GM18502 (cell line): ENCODE data around the gene LPAR5.
"Not testable (repeated sequence)": the region's sequence is repeated elsewhere in the genome, so short reads cannot be mapped to it uniquely, and the experiment has no call there.

Experiments
- ATAC-seq: cut with Tn5 transposase; IDR thresholded peaks from one replicate; pipeline ENCODE4 v1.9.1; 2021; ENCODE audit warnings: mild to moderate bottlenecking; ENCODE audit not compliant: unreplicated experiment, poor library complexity

Gene LPAR5

GRCh38 chr12:6608592-6609281, 27.0 kb downstream of the LPAR5 start:
- ATAC-seq, result no peak

DNA sequence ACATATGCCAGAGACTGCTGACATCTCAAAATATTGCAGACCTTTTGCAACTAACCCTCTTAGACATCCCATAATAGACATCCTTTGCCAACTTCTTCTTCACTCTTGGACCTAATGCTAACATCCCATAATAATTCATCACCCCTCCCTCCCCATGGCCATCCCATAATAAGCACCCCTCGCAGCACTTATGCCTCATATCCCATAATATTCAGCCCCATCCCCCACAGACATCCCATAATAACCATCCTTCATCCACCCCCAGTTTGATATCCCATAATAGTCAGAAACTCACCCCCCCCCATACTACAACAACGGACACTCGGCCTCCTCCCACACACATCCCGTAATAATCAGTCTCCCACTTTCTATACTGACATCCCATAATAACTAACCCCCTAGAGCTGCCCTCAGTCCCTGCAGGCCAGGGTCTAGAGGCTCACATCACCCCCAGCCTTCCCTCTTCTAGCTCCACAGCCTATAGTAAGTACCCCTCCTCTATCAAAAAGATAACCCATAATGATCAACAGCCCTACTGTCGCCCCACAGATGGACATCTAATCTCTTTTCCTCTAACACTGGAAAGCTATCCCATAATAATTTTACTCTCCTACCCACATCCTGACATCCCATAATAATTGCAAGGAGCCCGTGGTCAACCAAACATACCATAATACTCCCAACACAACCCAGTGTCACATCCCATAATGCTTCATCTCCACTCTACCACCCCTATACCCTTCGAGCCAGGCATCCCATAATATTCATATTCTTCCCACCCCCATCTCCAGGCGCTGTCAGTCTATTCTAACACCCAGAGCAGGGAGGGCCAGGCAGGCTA, 27.8 kb downstream of the LPAR5 start:
- peak; percentile 42 for ATAC-seq

- no peak for ATAC-seq
These were observed 29.2 kb downstream of the LPAR5 start for GRCh38 chr12:6606331-6607131.

- ATAC-seq, result no peak
These were observed 30.1 kb downstream of the LPAR5 start for GRCh38 chr12:6605421-6606330.

DNA sequence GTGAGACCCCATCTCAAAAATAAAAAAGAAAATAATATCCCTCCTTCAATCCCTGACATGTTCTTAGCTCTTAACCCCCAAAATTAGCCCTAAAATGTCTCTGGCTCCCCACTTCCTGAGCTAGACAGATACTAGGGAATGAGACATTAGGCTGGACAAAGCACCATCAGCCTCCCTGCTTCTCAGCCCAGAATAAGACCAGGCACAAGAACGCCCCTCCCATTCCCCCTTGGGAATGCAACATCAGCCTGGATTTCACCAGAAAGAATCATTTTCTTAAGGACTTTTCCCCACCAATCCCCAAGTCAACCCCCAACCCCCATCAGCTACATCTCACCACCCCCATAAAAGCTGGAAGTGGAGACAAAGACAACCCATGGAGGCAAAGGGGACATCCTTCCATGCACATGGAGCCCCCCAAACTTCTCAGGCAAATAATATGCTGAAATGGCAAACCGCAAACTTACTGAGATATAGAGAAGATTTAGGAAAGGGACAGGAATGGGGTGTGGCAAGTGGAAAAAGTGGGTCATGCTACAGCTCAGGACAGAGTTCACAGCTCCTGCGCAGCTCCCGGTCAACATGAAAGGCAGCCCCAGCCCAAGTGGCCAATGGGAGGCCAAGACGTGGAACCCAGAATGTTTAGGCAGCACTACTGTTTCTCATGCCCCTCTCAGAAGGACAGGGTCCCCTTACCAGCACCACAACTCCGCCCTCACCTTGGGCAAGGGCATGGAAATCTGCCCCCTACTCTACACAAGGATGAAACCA, 31.3 kb downstream of the LPAR5 start:
- no peak for ATAC-seq

DNA sequence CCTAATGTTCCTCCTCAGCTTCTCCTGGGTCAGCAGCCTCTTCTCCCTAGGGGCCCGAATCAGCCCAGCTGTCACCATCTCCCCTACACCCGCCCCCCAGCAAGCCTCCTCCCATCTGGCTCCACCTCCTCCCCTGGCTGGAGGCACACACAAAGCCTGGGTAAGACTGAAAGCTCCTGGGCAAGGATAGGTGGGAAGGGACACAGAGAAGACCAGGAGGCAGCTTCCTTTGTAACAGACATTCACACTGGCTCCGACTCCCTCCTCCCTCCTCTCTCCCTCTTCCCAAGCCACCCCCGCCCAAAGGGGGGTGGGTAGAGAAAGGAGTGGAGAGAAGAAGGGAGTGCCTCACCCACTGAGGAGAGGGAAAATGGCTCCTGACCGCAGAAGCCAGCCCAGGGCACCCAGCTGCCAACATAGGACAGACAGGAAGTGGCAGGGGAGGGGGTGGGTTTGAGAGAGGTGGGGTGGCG, 32.6 kb downstream of the LPAR5 start:
- ATAC-seq, result no peak

- no peak for ATAC-seq
These were observed 33.2 kb downstream of the LPAR5 start for GRCh38 chr12:6602526-6602925.

DNA sequence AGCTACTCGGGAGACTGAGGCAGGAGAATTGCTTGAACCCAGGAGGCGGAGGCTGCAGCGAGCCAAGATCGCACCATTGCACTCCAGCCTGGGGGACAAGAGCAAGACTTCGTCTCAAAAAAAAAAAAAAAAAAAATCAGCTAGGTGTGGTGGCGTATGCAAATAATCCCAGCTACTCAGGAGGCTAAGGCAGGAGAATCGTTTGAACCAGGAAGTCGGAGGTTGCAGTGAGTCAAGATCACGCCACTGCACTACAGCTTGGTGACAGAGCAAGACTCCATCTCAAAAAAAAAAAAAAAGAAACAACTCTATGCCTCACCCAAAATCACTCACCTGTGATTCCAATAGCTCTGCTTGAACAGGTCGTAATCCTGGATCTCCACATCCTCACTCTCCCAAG, 40.1 kb downstream of the LPAR5 start:
- not testable (repeated sequence) for ATAC-seq

DNA sequence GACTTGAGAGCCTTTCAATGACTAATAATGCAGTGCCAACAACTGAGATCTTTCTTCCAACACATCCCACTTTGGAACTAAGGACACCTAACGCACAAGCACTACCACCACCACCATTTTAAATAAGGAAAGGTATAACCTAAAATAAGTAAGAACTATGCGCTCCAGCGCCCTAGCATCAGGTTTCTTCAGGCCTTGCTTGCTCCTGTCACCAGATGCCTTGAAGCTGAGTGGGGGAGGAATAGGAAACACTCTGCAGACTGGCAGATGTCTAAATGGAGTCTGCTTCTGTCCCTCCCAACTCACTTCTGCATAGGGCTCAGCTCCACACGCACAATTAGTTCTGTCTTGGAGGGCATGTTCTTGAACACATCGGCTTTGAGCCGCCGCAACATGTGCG, 43.7 kb downstream of the LPAR5 start:
- no peak for ATAC-seq

- ATAC-seq, result not testable (repeated sequence)
These were observed 49.2 kb downstream of the LPAR5 start for GRCh38 chr12:6586569-6586968.

DNA sequence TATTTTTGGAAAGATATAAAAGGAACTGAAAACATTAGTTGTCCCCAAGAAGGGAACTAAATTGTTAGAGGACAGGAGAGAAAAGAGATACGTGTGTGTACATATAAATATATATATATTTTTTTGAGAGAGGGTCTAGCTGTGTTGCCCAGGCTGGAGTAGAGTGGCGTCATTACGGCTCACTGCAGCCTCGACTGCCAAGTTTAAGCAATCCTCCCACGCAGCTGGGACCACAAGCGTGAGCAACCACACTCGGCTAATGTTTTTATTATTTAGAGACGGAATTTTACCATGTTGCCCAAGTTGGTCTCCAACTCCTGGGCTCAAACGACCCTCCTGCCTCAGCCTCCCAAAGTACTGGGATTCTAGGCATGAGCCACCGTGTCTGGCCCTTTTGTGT, 51.5 kb downstream of the LPAR5 start:
- no peak for ATAC-seq

- no peak for ATAC-seq
These were observed 52.8 kb downstream of the LPAR5 start for GRCh38 chr12:6582959-6583358.

- no peak for ATAC-seq
These were observed 53.6 kb downstream of the LPAR5 start for GRCh38 chr12:6582196-6582595.

DNA sequence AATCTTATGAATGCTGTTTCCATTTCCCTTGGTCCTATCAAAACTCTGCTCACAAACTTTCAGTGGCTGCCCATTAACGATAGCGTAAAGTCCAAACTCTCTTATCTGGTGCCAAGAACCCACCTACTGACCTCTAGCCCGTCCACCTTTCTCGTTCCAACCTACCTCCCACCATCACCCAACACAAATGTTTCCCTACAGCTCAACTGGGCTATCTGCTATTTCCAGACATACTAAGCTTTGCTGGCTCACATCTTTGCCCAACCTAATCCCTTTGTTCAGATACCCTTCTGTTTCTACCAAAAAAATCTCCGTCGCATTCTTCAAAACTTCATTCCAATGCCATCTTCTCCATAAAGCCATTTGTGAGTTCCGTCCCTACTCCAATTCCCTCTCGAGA, 60.1 kb downstream of the LPAR5 start:
- ATAC-seq, result no peak

DNA sequence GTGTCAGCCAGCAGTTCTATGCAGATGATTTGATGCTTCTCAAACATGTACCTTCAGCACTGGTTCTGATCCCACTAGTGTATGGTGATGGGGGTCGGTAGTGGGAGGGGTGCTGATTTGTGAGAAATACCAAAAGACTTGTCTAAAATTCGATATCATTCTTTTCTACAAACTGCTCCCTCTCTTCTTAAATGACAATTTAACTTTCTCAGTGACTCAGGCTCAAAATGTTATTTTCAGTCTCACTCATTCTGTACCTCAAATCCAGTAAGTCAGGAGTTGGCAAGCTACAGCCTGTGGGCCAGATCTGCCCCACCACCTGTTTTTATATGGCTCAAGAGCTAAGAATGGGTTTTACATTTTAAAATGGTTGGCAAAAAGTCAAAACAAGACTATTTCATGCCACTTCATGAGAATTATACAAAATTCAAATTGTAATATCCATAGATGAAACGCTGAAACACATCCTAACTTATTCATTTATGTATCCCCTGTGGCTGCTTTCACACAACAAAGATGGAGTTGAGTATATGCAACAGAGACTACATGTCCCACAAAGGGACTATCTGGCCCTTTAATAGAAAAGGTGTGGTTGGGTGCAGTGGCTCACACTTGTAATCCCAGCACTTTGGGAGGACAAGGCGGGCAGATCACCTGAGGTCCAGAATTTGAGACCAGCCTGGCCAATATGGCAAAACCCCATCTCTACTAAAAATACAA, 61.0 kb downstream of the LPAR5 start:
- no peak for ATAC-seq

- no peak for ATAC-seq
These were observed 62.8 kb downstream of the LPAR5 start for GRCh38 chr12:6573001-6573400.

DNA sequence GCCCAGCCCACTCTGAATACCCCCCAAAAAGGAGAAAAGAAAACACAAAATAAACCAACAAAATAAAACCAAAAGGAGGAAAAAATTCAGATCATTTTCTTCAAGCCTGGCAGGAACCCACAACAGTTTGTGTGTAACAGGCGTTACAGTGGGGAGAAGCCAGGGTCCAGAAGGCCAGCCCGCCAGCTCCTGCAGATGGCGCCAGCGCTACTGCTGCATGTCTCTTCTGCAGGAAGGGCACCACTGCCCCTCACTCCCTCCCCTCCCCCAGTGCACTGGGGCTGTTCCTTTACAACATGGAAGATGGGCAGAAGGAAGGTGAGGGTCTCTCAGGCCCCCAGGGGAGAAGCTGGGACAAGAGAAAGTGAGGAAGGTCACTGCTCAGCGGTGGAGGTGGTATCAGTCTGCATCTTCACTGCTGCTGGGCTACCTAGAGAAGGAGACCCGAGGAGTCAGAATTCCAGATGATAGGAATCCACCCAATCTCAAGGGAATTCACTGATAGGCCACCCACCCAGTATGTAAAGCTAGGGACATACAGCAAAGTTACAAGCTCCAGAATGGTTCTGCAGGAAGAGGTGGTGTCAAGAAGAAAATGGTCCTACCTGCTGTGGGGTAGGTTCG, 65.4 kb downstream of the LPAR5 start:
- ATAC-seq, result no peak

DNA sequence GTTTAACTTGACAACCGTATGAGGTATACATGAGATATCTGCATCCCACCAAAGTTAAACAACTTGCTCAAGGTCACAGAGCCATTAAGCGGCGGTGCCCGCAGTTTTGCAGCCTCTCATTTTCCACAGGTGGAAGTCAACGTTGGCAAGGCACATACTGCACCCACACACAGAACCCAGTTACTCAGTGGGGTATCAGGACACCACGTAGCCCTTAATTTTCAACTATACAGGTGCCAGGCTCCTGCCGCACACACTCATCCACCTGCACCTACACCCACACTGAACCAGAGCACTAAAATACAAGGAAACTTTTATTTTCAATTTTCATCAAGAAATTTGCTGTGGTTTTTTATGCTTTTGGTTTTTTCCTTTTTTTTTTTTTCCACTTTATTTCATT, 66.0 kb downstream of the LPAR5 start:
- ATAC-seq, result no peak
